Neural cell (in vitro differentiated cells): ENCODE data around the gene SHTN1. TPM values are rescaled to one million over a fixed set of nuclear protein-coding genes. Genes with fewer than 3 reads are reported as not detected.
A peak's percentile ranks its signal among the peaks of the same experiment; 100 is the strongest.

Experiments
- H2AFZ ChIP-seq: fragments of 200-600, 300-800 bp; sonication (generic), shearing (Covaris generic); 2 replicates; pipeline ENCODE4 v1.6.0; 2014; ENCODE audit warnings: low read depth, mild to moderate bottlenecking, antibody characterized with exemption, low read length, moderate library complexity
- H3F3A ChIP-seq: fragments of 200-600 bp; shearing (Covaris generic); 2 replicates; pipeline ENCODE4 v1.6.1; 2016; ENCODE audit warnings: mild to moderate bottlenecking, moderate library complexity, mixed read lengths, antibody characterized with exemption, low read length; ENCODE audit not compliant: insufficient read depth, poor library complexity, severe bottlenecking
- H3K27ac ChIP-seq: fragments of 200-600, 300-800 bp; sonication (generic), shearing (Covaris generic); 2 replicates; pipeline ENCODE4 v1.5.1; 2014; ENCODE audit warnings: mild to moderate bottlenecking, low read length, moderate library complexity
- H3K27me3 ChIP-seq: fragments of 300-800, 200-600 bp; sonication (generic), shearing (Covaris generic); 2 replicates; pipeline ENCODE4 v1.6.0; 2014; ENCODE audit warnings: mild to moderate bottlenecking, low read depth, low read length, moderate library complexity; ENCODE audit not compliant: insufficient read depth
- H3K36me3 ChIP-seq: fragments of 300-800, 200-600 bp; sonication (generic), shearing (Covaris generic); 2 replicates; pipeline ENCODE4 v1.5.1; 2014; ENCODE audit warnings: mild to moderate bottlenecking, antibody characterized with exemption, low read length, moderate library complexity; ENCODE audit not compliant: insufficient read depth
- H3K4me2 ChIP-seq: fragments of 300-800, 200-600 bp; sonication (generic), shearing (Covaris generic); 2 replicates; pipeline ENCODE4 v1.6.0; 2014; ENCODE audit warnings: mild to moderate bottlenecking, low read length
- H3K4me3 ChIP-seq: fragments of 300-800, 200-600 bp; sonication (generic), shearing (Covaris generic); 2 replicates; pipeline ENCODE4 v1.5.1; 2014; ENCODE audit warnings: mild to moderate bottlenecking, low read length, moderate library complexity
- H3K79me2 ChIP-seq: fragments of 200-600 bp; shearing (Covaris generic); replicated peaks from 2 replicates; pipeline ENCODE4 v1.6.0; 2014; ENCODE audit warnings: mild to moderate bottlenecking, low read length, moderate library complexity; ENCODE audit not compliant: insufficient read depth
- H3K9ac ChIP-seq: fragments of 300-800, 200-600 bp; sonication (generic), shearing (Covaris generic); 2 replicates; pipeline ENCODE4 v1.6.1; 2016; ENCODE audit warnings: mild to moderate bottlenecking, low read length, mixed read lengths
- H3K9me2 ChIP-seq: fragments of 200-600 bp; shearing (Covaris generic); 2 replicates; pipeline ENCODE4 v1.6.1; 2016; ENCODE audit warnings: mild to moderate bottlenecking, low read length, mixed read lengths; ENCODE audit not compliant: insufficient read depth
- H3K9me3 ChIP-seq: fragments of 200-600, 300-800 bp; sonication (generic), shearing (Covaris generic); 2 replicates; pipeline ENCODE4 v1.6.1; 2016; ENCODE audit warnings: mild to moderate bottlenecking, mixed run types, low read length, moderate library complexity, mixed read lengths
- H4K20me1 ChIP-seq: fragments of 200-600 bp; shearing (Covaris generic); 2 replicates; pipeline ENCODE4 v1.6.1; 2016; ENCODE audit warnings: mild to moderate bottlenecking, mixed run types; ENCODE audit not compliant: insufficient read depth
- CTCF ChIP-seq: fragments of 450-650 bp; IDR thresholded peaks from 2 replicates; pipeline ENCODE4 v1.5.1; 2014; ENCODE audit warnings: antibody characterized with exemption, mild to moderate bottlenecking, moderate library complexity; ENCODE audit not compliant: poor library complexity, severe bottlenecking
- EP300 ChIP-seq: fragments of 450-650 bp; conservative IDR thresholded peaks from 2 replicates; pipeline ENCODE4 v1.6.1; 2014; ENCODE audit warnings: antibody characterized with exemption, mild to moderate bottlenecking, moderate library complexity; ENCODE audit not compliant: poor library complexity, severe bottlenecking
- EZH2 ChIP-seq: fragments of 200-600, 300-800 bp; shearing (Covaris generic), sonication (generic); IDR thresholded peaks from 2 replicates; pipeline ENCODE4 v1.6.1; 2014; ENCODE audit warnings: antibody characterized with exemption, low read length, borderline replicate concordance, mild to moderate bottlenecking; ENCODE audit not compliant: insufficient read depth, poor library complexity, severe bottlenecking
- MXI1 ChIP-seq: fragments of 450-650 bp; conservative IDR thresholded peaks from 2 replicates; pipeline ENCODE4 v1.6.1; 2014; ENCODE audit warnings: antibody characterized with exemption, mild to moderate bottlenecking; ENCODE audit not compliant: poor library complexity, severe bottlenecking
- POLR2AphosphoS5 ChIP-seq: IDR thresholded peaks from 2 replicates; pipeline ENCODE4 v1.6.1; 2012
- RAD21 ChIP-seq: fragments of 450-650 bp; conservative IDR thresholded peaks from 2 replicates; pipeline ENCODE4 v1.6.1; 2014; ENCODE audit warnings: antibody characterized with exemption, mild to moderate bottlenecking, moderate library complexity
- REST ChIP-seq: IDR thresholded peaks from 2 replicates; pipeline ENCODE4 v1.6.1; 2012; ENCODE audit warnings: borderline replicate concordance
- SMC3 ChIP-seq: fragments of 450-650 bp; conservative IDR thresholded peaks from 2 replicates; pipeline ENCODE4 v1.6.1; 2014; ENCODE audit warnings: antibody characterized with exemption, mild to moderate bottlenecking, moderate library complexity; ENCODE audit not compliant: poor library complexity
- TAF1 ChIP-seq: IDR thresholded peaks from 2 replicates; pipeline ENCODE4 v1.6.1; 2012; ENCODE audit warnings: low read depth
- polyA plus RNA-seq: library from polyadenylated mRNA; depleted of rRNA; stranded (reverse); fragments of >200 nt; gene quantifications from 2 replicates; pipeline ENCODE4 v1.2.3, GENCODE V29; 2014

SHTN1 gene
- polyA plus RNA-seq, 1 donor from 2014 or later: 55.8 TPM

GRCh38 chr10:116849248-116850057 is 155.5 kb downstream of the SHTN1 start, which contains the start of gene ENO4:
ENO4 (plus strand) TSS chr10:116849499; CDS start chr10:116849567, 68 bp downstream.
- peaks cover 7% of the 10 kb centered on the region for H3F3A ChIP-seq
- peak within 1 kb of the TSS; percentile 95 for H3K4me2 ChIP-seq
- no peaks in the 10 kb centered on the region for H3K79me2 ChIP-seq
- peak within 1 kb of the TSS; percentile 94 for H3K9ac ChIP-seq
- H3K36me3 ChIP-seq: no peaks in the 10 kb centered on the region
- peak within 1 kb of the TSS; percentile 93 for H2AFZ ChIP-seq
- H3K27ac ChIP-seq: peak within 1 kb of the TSS; percentile 97
- no peaks in the 10 kb centered on the region for H3K9me3 ChIP-seq
- TF ChIP-seq SMC3 (peak; percentile 51), MXI1 (peak; percentile 97), POLR2AphosphoS5 (peak; percentile 89), EP300 (peak; percentile 31), TAF1 (peak; percentile 57), CTCF (peak; percentile 27), RAD21 (peak; percentile 40), EZH2 (no peak), REST (peak; percentile 86)
- H3K9me2 ChIP-seq: no peaks in the 10 kb centered on the region
- peak within 1 kb of the TSS; percentile 90 for H3K4me3 ChIP-seq
- no peaks in the 10 kb centered on the region for H3K27me3 ChIP-seq
- no peaks in the 10 kb centered on the region for H4K20me1 ChIP-seq

GRCh38 chr10:116848944-116849247 is 156.1 kb downstream of the SHTN1 start:
- Histone ChIP-seq H3K9me3 (no peaks in the 10 kb centered on the region), H3K4me2 (peak overlapping the region; percentile 95), H3K9ac (peak overlapping the region; percentile 94), H3K27ac (peak overlapping the region; percentile 97), H4K20me1 (no peaks in the 10 kb centered on the region), H3K9me2 (no peaks in the 10 kb centered on the region), H3F3A (peaks cover 7% of the 10 kb centered on the region), H3K27me3 (no peaks in the 10 kb centered on the region), H3K36me3 (no peaks in the 10 kb centered on the region), H3K79me2 (no peaks in the 10 kb centered on the region), H3K4me3 (peak overlapping the region; percentile 90), H2AFZ (peak overlapping the region; percentile 93)
- TF ChIP-seq TAF1: no peak
- no peak for TF ChIP-seq CTCF
